MM.1S (cell line): ENCODE results near the gene GNPDA1.

ENCODE experiments used
- DNase-seq: peaks from one replicate; pipeline ENCODE4 v3.0.0-alpha.2; 2015
- H2AFZ ChIP-seq: fragments of 300-600 bp; sonication (generic); 2 replicates; pipeline ENCODE4 v1.6.0; 2016; ENCODE audit warnings: antibody characterized with exemption, low read length
- H3F3A ChIP-seq: fragments of 300-600 bp; sonication (generic); 2 replicates; pipeline ENCODE4 v1.6.1; 2016; ENCODE audit warnings: mild to moderate bottlenecking, antibody characterized with exemption, low read length, moderate library complexity, mixed read lengths; ENCODE audit not compliant: insufficient read depth
- H3K27ac ChIP-seq: fragments of 300-600 bp; sonication (generic); 2 replicates; pipeline ENCODE4 v1.5.1; 2016; ENCODE audit warnings: mild to moderate bottlenecking, low read length
- H3K27me3 ChIP-seq: fragments of 300-600 bp; sonication (generic); replicated peaks from 2 replicates; pipeline ENCODE4 v1.6.0; 2016; ENCODE audit warnings: low read length; ENCODE audit not compliant: insufficient read depth
- H3K36me3 ChIP-seq: fragments of 300-600 bp; sonication (generic); replicated peaks from 2 replicates; pipeline ENCODE4 v1.6.1; 2016; ENCODE audit warnings: mild to moderate bottlenecking, low read length, mixed read lengths; ENCODE audit not compliant: insufficient read depth
- H3K4me1 ChIP-seq: fragments of 300-600 bp; sonication (generic); 2 replicates; pipeline ENCODE4 v1.6.1; 2016; ENCODE audit warnings: low read length, mixed read lengths
- H3K4me2 ChIP-seq: fragments of 300-600 bp; sonication (generic); 2 replicates; pipeline ENCODE4 v1.6.0; 2016; ENCODE audit warnings: low read depth, low read length
- H3K4me3 ChIP-seq: fragments of 300-600 bp; sonication (generic); 2 replicates; pipeline ENCODE4 v1.5.1; 2016; ENCODE audit warnings: low read length, mixed read lengths
- H3K79me2 ChIP-seq: fragments of 300-600 bp; sonication (generic); 2 replicates; pipeline ENCODE4 v1.6.1; 2016; ENCODE audit warnings: mixed run types, low read length, mixed read lengths
- H3K9ac ChIP-seq: fragments of 300-600 bp; sonication (generic); 2 replicates; pipeline ENCODE4 v1.6.1; 2016; ENCODE audit warnings: low read length, mixed read lengths
- H3K9me2 ChIP-seq: fragments of 300-600 bp; sonication (generic); replicated peaks from 2 replicates; pipeline ENCODE4 v1.6.1; 2016; ENCODE audit warnings: mild to moderate bottlenecking, low read length, mixed read lengths; ENCODE audit not compliant: insufficient read depth
- H3K9me3 ChIP-seq: fragments of 300-600 bp; sonication (generic); replicated peaks from 2 replicates; pipeline ENCODE4 v1.6.1; 2016; ENCODE audit warnings: mild to moderate bottlenecking, low read length, mixed read lengths; ENCODE audit not compliant: insufficient read depth
- H4K20me1 ChIP-seq: fragments of 300-600 bp; sonication (generic); 2 replicates; pipeline ENCODE4 v1.6.1; 2016; ENCODE audit warnings: mild to moderate bottlenecking, low read length, moderate library complexity, mixed read lengths; ENCODE audit not compliant: insufficient read depth
- CTCF ChIP-seq: fragments of 300-600 bp; sonication (generic); IDR thresholded peaks from 2 replicates; pipeline ENCODE4 v1.5.1; 2016; ENCODE audit warnings: antibody characterized with exemption, low read length, mixed read lengths
- EZH2 ChIP-seq: fragments of 300-600 bp; sonication (generic); optimal IDR thresholded peaks from 2 replicates; pipeline ENCODE3; 2017; ENCODE audit warnings: low read depth, mild to moderate bottlenecking, antibody characterized with exemption, low read length, mixed read lengths
- EZH2phosphoT487 ChIP-seq: fragments of 300-600 bp; sonication (generic); IDR thresholded peaks from 2 replicates; pipeline ENCODE4 v1.6.1; 2018; ENCODE audit warnings: antibody characterized with exemption, low read length

The GNPDA1 gene

GRCh38 chr5:142032747-142033631, 20.2 kb upstream of the GNPDA1 start:
- H3K4me3 ChIP-seq: no peak overlapping the region
- no peaks in the 10 kb centered on the region for H3K4me1 ChIP-seq
- DNase-seq: no peak
- H3K27ac ChIP-seq: no peak overlapping the region
- no peaks in the 10 kb centered on the region for H3K27me3 ChIP-seq
- H4K20me1 ChIP-seq: no peaks in the 10 kb centered on the region
- H3K9me3 ChIP-seq: no peaks in the 10 kb centered on the region
- H3K9ac ChIP-seq: no peak overlapping the region
- H3K4me2 ChIP-seq: no peak overlapping the region
- no peak for TF ChIP-seq EZH2
- TF ChIP-seq CTCF: no peak
- TF ChIP-seq EZH2phosphoT487: no peak
- no peaks in the 10 kb centered on the region for H3K9me2 ChIP-seq
- H3K36me3 ChIP-seq: no peaks in the 10 kb centered on the region
- H2AFZ ChIP-seq: no peak overlapping the region
- H3K79me2 ChIP-seq: no peaks in the 10 kb centered on the region
- no peaks in the 10 kb centered on the region for H3F3A ChIP-seq

DNA sequence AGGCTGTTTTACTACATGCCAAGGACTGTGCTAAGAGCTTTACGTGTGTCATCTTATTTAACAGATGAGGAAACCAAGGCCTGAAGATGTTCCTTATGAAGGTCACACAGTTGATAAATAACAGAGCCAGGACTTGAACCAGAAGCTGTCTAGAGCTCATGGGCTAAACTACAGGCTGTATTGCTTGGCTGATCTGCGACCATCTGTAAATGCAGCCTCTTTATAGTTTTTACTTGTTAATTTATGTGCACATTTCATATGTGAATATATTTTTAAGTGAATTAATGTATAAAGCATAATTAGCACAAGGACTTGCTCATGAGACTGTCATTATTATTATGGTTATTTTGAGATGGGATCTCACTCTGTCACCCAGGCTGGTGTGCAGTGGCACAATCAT, 19.3 kb upstream of the GNPDA1 start:
- Histone ChIP-seq H3K4me3 (no peak overlapping the region), H3K9me3 (no peaks in the 10 kb centered on the region), H3K27ac (no peak overlapping the region), H4K20me1 (no peaks in the 10 kb centered on the region), H3K4me1 (no peaks in the 10 kb centered on the region), H3K79me2 (no peaks in the 10 kb centered on the region), H3F3A (no peaks in the 10 kb centered on the region), H3K9ac (no peak overlapping the region), H3K27me3 (no peaks in the 10 kb centered on the region), H2AFZ (no peak overlapping the region), H3K9me2 (no peaks in the 10 kb centered on the region), H3K4me2 (no peak overlapping the region), H3K36me3 (no peaks in the 10 kb centered on the region)
- no peak for TF ChIP-seq EZH2
- TF ChIP-seq EZH2phosphoT487: no peak
- no peak for TF ChIP-seq CTCF
- DNase-seq: no peak

DNA sequence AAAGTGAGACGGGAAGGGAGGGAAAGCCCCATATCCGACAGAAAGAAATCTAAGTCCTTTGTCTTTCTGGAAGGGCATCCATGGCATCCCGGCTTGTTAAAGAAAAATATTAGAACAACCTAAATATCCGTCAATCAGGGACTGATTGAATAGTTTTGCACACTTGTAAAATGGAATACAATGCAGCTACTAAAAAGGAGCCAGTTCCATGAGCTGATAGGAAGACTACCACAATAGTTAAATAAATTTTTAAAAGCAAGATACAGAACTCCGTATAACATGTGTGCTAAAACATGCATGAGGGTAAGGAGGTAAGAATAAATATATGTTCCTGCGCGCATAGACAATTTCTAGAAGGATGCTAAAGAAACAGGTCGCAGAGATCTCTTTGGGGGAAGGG, 12.8 kb upstream of the GNPDA1 start:
- Histone ChIP-seq H3K4me2 (peak overlapping the region; percentile 65), H3K9ac (no peak overlapping the region; the same call in 1 of the 2 replicates), H3K4me3 (peak overlapping the region; percentile 55; the same call in 1 of the 2 replicates), H3K9me2 (no peaks in the 10 kb centered on the region), H3K36me3 (no peaks in the 10 kb centered on the region), H2AFZ (peak overlapping the region; percentile 80), H3K79me2 (no peaks in the 10 kb centered on the region), H3K27me3 (no peaks in the 10 kb centered on the region), H3K27ac (no peak overlapping the region), H4K20me1 (no peaks in the 10 kb centered on the region), H3K9me3 (no peaks in the 10 kb centered on the region), H3K4me1 (peaks cover 15% of the 10 kb centered on the region), H3F3A (peaks cover 19% of the 10 kb centered on the region)
- TF ChIP-seq EZH2phosphoT487 (no peak), CTCF (no peak), EZH2 (no peak)
- DNase-seq: no peak
